AG09319 (cell line): Measurements from ENCODE around the gene PERM1.

Source experiments
- DNase-seq: peaks from one replicate; pipeline ENCODE4 v3.0.0-alpha.2; 2010; ENCODE audit warnings: low read depth; ENCODE audit errors: extremely low read depth
- CTCF ChIP-seq: IDR thresholded peaks from 2 replicates; pipeline ENCODE4 v1.5.1; 2011; ENCODE audit warnings: low read depth, mild to moderate bottlenecking, inconsistent platforms, low read length, moderate library complexity

PERM1 gene

GRCh38 chr1:939511-940106 is 42.3 kb downstream of the PERM1 start:
- TF ChIP-seq CTCF: no peak
- DNase-seq: no peak

- TF ChIP-seq CTCF: no peak
- no peak for DNase-seq
Observed at GRCh38 chr1:938711-939489, 43.0 kb downstream of the PERM1 start.

GRCh38 chr1:938088-938683 is 43.7 kb downstream of the PERM1 start:
- peak; percentile 56 for TF ChIP-seq CTCF
- no peak for DNase-seq

GRCh38 chr1:937521-937920 is 44.4 kb downstream of the PERM1 start:
- no peak for DNase-seq

GRCh38 chr1:936348-937264 is 45.3 kb downstream of the PERM1 start:
- no peak for TF ChIP-seq CTCF
- DNase-seq: no peak

More at GRCh38 chr1:937521-937920, 44.4 kb downstream of the PERM1 start:
- TF ChIP-seq CTCF: no peak

- DNase-seq: no peak
Observed at GRCh38 chr1:935751-936231, 46.1 kb downstream of the PERM1 start.

More at GRCh38 chr1:935751-936231, 46.1 kb downstream of the PERM1 start:
- TF ChIP-seq CTCF: no peak
